Endothelial cell (in vitro differentiated cells): ENCODE measurements around the gene TGFBR3. TPM values are rescaled to one million over a fixed set of nuclear protein-coding genes. Genes with fewer than 3 reads are reported as not detected.

Experiments
- DNase-seq: peaks from one replicate; pipeline ENCODE4 v3.0.0; 2021; ENCODE audit warnings: low spot score
- H3K27ac Mint-ChIP-seq: one replicate; pipeline ENCODE4 v1.8.0; 2021; ENCODE audit warnings: mixed read lengths, inconsistent platforms; ENCODE audit not compliant: unreplicated experiment
- H3K27me3 Mint-ChIP-seq: one replicate; pipeline ENCODE4 v1.8.0; 2021; ENCODE audit warnings: mild to moderate bottlenecking, moderate library complexity, mixed read lengths, inconsistent platforms; ENCODE audit not compliant: unreplicated experiment
- H3K36me3 Mint-ChIP-seq: one replicate; pipeline ENCODE4 v1.8.0; 2021; ENCODE audit warnings: mild to moderate bottlenecking, low read depth, mixed read lengths, inconsistent platforms; ENCODE audit not compliant: unreplicated experiment
- H3K4me1 Mint-ChIP-seq: one replicate; pipeline ENCODE4 v1.8.0; 2021; ENCODE audit warnings: mild to moderate bottlenecking, mixed read lengths, inconsistent platforms; ENCODE audit not compliant: unreplicated experiment
- H3K4me3 Mint-ChIP-seq: one replicate; pipeline ENCODE4 v1.8.0; 2021; ENCODE audit warnings: mild to moderate bottlenecking, mixed read lengths, inconsistent platforms; ENCODE audit not compliant: unreplicated experiment
- H3K9me3 Mint-ChIP-seq: one replicate; pipeline ENCODE4 v1.8.0; 2021; ENCODE audit warnings: mixed read lengths, inconsistent platforms; ENCODE audit not compliant: unreplicated experiment
- total RNA-seq: library from RNA; stranded (reverse); fragmentation: NEBNext Ultra II Directional; extraction: Animal tissue kit (Norgen Biotek cat#: 25700); gene quantifications from one replicate; pipeline ENCODE4 v1.2.1, GENCODE V29; 2021; ENCODE audit not compliant: unreplicated experiment
- TF ChIP-seq, protein P1 (sequence below): fragments of 200-600 bp; sonication (generic); IDR thresholded peaks from one replicate; pipeline ENCODE4 v1.5.0; 2021; ENCODE audit warnings: antibody characterized with exemption; ENCODE audit not compliant: unreplicated experiment

The TGFBR3 gene
- total RNA-seq, 1 donor from 2014 or later = 39.2 TPM

DNA sequence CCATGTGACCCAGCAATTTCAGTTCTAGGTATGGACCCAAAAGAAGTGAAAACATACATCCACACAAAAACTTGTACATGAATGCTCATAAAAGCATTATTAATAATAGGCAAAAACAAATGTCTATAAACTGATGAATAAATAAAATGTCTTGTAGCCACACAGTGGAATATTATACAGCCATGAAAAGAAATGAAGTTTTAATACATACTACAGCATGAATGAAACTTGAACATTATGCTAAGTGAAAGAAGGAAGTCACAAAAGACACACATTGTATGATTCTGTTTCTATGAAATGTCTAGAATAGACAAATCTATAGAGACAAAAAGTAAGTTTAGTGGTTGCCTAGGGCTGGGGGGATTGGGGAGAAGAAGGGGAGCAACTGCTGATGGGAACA is 255.1 kb downstream of the TGFBR3 start:
- H3K9me3 Mint-ChIP-seq = no peaks in the 10 kb centered on the region
- peaks cover 11% of the 10 kb centered on the region for H3K4me1 Mint-ChIP-seq

More for the DNA sequence above, 255.1 kb downstream of the TGFBR3 start:
- Mint-ChIP-seq H3K36me3 (no peaks in the 10 kb centered on the region), H3K4me3 (no peak overlapping the region), H3K27ac (no peak overlapping the region), H3K27me3 (peaks cover 1% of the 10 kb centered on the region)
- TF ChIP-seq, protein P1, sequence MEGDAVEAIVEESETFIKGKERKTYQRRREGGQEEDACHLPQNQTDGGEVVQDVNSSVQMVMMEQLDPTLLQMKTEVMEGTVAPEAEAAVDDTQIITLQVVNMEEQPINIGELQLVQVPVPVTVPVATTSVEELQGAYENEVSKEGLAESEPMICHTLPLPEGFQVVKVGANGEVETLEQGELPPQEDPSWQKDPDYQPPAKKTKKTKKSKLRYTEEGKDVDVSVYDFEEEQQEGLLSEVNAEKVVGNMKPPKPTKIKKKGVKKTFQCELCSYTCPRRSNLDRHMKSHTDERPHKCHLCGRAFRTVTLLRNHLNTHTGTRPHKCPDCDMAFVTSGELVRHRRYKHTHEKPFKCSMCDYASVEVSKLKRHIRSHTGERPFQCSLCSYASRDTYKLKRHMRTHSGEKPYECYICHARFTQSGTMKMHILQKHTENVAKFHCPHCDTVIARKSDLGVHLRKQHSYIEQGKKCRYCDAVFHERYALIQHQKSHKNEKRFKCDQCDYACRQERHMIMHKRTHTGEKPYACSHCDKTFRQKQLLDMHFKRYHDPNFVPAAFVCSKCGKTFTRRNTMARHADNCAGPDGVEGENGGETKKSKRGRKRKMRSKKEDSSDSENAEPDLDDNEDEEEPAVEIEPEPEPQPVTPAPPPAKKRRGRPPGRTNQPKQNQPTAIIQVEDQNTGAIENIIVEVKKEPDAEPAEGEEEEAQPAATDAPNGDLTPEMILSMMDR = no peak
- DNase-seq = no peak

Other genes starting within 250 kb of the TGFBR3 start
- gene BRDT, start 63.2 kb upstream of the TGFBR3 start, total RNA-seq = not detected
- gene EPHX4, start 143.8 kb upstream of the TGFBR3 start, total RNA-seq = 3.2 TPM
- gene SETSIP, start 189.3 kb upstream of the TGFBR3 start, total RNA-seq = 0.31 TPM
- 4.0 TPM for gene BTBD8, start 194.2 kb upstream of the TGFBR3 start, total RNA-seq